HS-5 (cell line): Measurements from ENCODE around the gene TMEM269.
"Not testable (repeated sequence)": the region's sequence is repeated elsewhere in the genome, so short reads cannot be mapped to it uniquely, and the experiment has no call there.

Experiments
- DNase-seq: peaks from one replicate; pipeline ENCODE4 v3.0.0-alpha.2; 2012; ENCODE audit warnings: low read depth

TMEM269 gene

DNA sequence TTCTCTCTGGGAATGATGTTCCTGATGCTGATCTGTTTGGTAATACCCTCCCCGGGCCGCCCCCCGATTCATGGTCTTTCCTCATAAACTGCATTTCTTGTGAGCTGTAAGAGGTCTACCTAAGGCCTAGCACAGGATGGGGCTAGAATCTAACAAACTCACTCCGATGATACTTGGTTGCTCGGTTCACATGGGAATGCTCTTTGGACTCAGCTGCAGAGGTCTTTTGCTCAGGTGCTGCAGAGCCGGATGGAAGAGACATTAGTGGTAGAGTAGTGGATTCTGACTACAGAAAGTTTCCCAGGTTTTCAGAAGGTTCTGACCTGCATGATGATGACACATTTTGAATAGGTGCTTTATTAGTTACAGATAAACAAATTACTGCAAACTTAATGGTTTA is 8.3 kb upstream of the TMEM269 start:
- no peak for DNase-seq

DNA sequence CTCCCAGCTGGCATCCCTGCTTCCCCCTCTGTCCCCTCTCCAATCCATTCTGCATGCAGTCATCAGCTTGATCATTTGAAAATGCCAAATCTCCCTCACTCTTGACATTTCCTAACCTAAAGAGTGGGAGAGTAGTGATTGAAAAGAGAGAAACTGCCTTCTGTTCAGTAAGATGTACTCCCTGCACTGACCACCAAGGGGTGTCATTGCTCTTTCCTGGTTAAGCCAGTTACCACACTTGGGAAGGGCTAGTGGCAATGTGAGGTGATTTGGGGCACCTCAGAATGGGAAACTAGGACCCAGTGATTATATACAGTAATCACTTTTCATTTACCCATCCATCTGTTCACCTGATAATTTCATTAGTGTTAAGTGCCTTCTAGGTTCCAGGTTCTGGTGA is 6.9 kb upstream of the TMEM269 start:
- DNase-seq: no peak

DNA sequence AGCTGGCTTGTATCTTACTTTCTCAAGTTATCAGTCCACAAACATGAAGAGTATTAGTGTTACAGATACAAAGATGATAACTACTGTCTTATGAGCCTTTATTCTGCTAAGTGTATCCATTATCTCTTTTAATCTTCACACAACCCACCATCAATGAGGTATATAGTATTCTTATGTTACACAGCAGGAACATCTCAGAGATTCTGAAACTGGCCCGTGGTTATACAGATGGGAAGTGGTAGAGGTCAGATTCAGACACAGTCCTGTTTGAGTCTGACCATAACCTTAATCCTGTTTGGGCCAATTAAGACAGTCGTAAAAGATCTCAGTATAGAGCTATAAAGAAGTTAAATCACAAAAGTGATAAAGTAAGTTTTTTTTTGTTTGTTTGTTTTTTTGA is 5.1 kb upstream of the TMEM269 start:
- DNase-seq: no peak

DNA sequence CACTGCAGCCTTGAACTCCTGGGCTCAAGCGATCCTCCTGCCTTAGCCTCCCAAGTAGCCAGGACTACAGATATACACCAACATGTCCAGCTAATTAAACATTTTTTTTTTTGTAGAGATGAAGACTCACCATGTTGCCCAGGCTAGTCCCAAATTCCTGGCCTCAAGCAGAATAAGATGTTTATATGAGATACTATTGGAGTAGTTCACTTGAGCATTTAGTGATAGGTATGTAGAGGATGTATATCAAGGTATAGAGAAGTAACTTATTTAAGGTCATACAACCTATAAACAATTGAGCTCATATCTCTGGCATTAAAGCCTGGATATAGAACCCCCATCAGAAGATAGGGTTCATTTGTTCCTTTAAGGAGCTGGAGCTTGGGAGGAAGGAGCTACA is 4.6 kb upstream of the TMEM269 start:
- no peak for DNase-seq

DNA sequence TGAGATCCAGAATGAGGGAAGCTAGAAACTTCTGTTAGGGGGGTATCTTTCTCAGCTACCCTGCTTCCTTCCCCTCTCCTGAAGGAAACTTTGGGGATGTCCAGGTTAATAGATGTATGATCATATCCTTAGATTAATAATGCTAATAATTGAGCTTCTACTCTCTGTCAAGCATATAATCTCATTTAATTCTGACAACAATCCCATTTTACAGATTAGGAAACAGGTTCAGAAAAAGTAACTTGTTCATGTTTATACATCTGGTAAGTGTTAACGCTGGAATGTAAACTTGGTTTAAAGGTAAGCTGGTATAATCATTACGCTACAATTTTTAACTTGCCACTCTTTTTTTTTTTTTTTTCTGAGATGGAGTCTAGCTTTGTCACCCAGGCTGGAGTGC is 1.7 kb upstream of the TMEM269 start:
- DNase-seq: no peak

DNA sequence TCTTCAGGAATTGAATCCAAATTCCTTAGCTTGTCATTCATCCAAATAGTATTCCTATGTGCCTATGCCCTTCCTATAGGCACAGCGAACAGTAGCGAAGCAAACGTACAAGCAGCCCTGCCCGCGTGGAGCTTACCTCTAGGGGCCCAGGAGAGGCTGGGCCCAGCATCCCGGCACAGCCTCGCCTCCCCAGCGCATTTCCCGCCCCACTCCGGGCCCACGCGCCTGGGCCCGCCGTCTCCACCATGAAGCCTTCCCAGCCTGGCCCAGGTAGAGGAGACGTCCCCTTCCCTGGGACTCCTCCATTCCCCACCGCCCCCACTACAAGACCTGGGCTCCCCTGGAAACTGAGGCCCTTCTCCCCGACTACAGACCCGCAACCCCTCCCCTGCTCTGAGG is 245 bp upstream of the TMEM269 start:
- no peak for DNase-seq

DNA sequence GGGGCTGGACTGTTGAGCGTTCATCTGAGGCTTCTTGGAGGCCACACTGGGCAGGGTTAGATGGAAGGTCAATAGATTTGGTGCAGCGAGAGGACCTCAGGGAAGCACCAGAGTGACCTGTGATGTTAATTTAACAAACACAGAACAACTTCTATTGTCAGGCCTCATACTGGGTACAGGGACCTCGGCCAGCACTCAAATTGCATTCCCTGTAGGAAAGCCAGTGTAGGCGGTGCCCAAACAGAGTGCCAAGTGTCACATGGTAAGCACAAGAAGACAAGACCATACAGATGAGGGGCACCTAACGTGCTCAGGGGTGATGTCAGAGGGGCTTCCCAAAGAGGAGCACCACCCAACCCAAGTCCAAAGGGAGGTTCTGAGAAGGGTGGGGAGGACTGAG is 1.3 kb downstream of the TMEM269 start:
- no peak for DNase-seq

DNA sequence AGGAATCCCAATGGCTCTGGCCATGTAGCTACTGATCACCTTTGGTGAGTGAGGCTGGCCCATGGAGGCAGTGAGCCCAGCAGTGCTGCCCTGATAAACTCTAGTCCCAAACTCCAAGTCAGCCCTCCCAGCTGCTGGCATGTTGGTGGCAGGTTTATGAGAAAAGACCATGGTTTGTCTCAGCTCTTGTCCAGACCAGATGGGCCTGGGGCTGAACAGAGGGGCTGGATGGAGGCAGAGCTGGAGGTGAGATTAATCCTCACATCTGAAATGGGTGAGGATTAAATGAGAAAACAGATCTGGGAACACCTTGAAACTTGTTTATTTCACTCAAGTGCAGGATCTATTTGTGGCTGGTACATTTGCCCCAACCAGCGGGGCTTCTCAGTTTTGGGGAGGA is 3.2 kb downstream of the TMEM269 start:
- DNase-seq: no peak

DNA sequence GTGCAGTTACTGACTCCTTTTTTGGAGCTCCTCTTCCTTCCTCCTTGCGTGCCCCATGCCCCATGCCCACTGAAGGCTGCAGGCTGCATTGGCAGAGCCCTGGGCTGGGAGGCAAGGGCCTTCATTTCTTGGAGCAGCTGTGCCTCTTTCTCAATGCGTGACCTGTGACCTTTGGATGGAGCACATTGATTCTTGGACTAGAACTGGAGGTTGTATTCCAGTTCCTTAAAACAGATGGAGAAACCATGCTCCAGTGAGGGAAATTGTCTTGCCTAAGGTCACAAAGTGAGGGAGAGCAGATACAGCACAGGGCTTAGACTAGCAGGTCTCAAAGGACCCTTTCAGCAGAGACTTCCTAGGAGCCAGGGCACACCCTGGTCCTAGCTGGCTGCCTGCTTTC is 9.0 kb downstream of the TMEM269 start:
- no peak for DNase-seq

DNA sequence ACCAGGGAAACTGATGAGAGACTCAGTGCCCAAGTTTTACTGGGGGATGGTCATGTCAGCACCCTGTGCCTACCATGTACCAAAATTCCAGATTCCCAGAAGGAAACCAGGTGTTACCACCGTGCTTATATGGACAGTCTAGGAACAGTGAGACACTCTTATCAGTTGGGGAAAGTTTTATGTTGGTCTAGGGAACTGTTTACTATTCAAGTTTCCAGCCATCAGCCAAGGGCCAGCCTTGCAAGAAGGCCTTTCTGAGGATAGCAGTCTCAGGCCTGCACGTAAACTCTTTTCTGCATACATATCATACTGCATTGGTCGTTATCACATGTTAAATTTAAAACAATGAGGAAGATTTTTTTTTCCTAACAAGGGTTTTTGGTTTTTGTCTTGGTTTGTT is 12.6 kb downstream of the TMEM269 start:
- no peak for DNase-seq

DNA sequence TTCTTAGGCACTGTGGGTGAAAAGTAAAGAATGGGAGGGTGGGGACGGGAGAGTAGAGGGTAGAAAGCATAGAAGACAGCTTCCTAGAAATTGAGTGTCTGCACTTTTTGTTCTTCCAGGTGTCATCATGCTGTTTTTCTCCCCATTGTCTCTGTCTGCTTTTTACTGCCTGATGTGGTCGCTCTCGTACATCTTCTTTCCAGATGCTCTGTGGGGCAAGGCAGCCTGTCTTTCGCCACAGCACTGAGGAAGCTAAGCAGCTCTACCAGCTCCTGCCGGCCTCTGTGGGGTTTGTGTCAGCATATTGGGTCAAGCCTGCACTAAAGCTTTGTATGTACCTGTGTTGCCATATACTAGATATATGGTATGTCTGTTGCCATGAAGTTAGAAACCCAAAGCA is 13.2 kb downstream of the TMEM269 start:
- DNase-seq: no peak

DNA sequence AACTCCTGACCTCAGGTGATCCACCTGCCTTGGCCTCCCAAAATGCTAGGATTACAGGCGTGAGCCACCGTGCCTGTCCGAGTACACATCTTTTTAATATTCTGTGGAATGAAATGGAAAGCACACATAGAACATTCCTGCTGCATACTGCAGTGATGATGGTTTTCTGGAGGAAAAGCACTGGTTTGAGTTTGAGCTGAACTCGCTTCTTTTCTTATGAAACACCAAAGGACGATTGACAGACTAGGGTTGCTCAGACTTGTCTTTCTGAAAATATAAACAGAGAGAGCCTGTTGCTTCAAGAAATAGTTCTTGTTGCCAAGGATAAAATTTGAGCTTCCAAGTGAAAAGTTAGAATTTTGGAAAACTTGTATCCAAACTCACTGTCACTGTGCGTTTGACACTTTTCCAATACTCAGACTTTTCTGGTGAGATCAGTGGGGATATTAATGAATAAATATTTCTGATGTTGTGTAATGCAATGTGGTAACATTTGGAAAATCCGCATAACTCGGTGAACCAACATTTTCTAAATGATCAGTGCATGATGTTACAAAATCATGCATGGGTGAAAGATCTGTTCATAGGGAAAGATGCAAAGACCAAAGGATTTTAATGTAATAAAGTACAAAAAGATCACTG is 17.2 kb downstream of the TMEM269 start:
- DNase-seq: no peak

DNA sequence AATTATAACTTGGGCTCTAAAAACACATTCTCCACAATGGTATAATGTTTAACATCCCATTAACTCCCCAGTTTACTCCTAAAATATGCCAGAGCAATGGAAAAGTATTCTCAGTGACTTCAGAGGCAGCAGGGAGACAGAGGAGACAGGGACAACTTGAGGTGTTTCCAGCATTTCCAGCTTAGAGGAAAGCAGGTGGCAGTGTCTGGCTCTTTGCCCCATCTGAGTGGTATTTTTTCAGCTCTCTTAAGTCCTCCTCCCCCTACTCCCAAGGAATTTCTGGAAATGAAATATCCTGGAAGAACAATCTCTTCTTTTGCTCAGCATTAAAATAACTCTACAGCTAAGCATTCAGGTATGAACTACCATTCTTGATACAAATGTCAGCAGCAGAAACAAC is 21.4 kb downstream of the TMEM269 start:
- DNase-seq: no peak

DNA sequence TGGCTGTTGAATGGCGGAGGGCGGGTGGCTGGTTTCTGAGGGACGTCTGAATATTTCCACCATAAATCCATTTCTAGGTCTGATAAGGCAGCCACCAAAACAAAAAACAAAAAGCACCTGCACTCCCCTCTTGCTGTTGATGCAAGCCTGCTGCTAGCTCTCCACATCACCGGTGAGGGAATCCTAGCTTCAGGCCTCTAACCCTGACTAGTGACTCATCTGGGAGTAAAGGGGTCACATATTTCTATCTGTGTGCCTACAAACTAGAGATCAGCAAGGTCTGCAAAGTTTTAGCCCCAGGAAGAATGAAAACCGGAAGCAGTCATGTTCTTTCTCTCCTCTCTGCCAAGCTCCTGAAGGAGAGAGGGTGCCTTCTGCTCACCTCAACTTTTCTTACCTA is 21.8 kb downstream of the TMEM269 start:
- no peak for DNase-seq

DNA sequence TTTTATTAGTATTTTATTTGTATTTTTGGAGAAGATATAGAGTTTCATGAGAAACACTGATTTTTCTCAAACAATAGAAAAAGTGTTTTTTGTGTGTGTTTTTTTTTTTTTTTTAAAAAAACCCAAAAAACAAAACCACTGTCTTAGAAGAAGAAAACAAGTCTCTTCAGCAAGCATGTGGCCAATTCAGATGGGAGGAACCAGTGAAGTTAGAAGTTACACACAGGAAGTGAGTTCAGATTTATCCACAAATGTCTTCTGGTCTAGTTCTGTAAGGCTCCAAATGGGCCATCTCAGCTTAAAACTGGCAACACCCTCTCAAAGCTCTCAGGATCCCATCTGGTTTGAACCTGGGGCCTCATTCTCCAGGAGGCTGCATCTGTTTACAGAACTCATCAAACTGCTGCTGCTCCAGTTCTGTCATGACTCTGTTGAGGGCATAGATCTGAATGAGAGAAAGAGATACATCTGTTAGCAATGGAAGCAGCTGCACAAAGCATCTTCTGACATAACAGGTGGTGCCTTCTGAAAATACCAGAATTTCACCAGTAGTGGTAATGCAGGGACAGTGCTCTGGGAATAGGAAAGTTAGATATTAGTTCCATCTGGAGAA is 22.4 kb downstream of the TMEM269 start:
- no peak for DNase-seq

DNA sequence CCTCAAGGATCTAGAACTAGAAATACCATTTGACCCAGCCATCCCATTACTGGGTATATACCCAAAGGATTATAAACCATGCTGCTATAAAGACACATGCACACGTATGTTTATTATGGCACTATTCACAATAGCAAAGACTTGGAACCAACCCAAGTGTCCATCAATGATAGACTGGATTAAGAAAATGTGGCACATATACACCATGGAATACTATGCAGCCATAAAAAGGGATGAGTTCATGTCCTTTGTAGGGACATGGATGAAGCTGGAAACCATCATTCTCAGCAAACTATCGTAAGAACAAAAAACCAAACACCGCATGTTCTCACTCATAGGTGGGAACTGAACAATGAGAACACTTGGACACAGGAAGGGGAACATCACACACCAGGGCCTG is 30.0 kb downstream of the TMEM269 start:
- not testable (repeated sequence) for DNase-seq

DNA sequence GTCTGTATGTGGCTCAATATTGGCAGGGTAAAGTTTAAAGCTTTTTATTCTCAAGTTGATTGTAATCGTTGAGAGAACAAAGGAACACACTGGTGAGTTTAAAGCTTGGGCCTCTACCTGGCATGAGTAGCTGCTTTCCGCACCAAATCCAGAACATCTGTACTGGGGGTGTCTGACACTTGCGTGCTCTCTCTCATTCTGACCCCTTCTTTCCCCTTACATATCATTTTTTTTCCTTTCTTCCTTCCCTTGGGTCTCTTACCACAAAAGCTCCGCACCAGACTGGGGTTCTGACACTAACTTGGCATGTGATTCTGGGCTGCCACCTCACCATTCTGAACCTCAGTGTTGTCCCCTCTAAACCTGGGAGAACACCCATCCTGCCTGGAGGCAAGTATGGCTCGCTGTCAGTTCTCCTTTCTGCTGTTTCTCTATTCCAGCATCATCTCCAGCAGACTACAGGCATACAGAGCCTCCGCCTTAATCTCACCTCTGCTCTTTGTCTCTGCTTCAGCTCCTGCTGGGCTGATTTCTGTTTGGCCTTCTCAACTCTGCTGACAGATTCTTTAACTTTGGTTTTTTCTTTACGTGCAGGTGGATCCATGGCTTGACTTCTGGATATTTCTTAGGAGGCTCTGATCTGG is 31.3 kb downstream of the TMEM269 start:
- DNase-seq: no peak

DNA sequence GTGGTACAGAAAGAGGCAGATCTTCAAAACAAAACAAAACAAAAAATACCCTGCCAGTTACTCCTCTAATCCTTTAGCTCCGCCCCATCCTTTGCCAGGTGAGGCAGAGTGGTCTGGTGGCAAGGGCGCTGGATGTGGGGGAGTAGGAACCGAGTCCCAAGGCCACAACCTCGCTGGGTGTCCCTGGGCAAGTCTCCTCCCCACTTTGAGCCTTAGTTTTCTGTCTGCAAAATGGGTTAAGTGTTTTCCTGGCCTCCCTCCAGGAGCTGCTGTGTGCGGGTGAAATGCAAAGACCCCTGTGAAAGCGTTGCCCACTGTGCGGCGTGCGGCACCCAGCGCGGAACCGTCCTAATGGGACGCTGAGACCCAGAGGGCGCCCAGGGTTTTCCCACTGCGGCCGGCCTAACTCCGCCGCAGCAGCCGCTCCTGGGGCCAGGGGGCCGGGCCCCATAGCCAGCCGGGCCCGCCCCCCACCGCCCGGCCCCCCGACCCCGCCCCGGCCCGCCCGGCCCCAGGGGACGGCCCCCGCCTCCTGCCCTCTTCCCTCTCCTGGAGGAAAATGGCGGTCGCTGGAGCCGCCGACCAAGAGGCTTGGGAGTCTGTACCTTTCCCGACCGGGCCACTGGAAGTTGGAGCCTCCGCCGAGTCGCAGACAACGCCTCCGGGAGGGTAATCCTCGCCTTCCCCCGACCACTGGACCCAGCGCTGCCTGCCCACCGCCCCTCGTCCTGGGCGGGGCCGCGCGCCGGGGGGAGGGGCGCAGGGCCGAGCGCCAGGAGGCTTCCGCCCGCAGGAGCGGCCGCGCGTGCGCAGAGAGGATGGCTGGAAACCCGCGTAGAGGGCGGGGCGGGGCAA is 32.0 kb downstream of the TMEM269 start, which contains the start of the genes ERMAP and SVBP:
Gene ERMAP (plus strand): TSS at position 538 of the 855 bp plus-strand sequence. CDS start 13,327 bp downstream, outside the sequence.
Gene SVBP (minus strand): TSS at position 813 of the 855 bp plus-strand sequence. CDS start 853 bp downstream, outside the sequence.
- peak; percentile 67 for DNase-seq

DNA sequence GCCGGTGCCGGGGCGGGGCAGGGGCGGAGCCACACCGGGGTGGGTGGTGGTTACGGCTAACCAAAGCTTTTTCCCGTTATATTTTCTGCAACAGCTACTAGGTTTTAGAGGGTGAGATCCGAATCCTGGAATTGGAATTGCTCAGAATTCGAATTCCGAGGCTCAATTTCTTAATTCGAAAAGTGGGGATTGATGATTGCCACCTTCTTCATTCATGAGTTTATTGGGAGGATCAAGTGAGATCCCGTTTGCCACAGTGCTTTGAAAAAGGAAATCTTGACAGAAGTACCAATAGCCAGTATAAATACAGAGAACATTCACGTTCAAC is 32.6 kb downstream of the TMEM269 start:
- DNase-seq: no peak

DNA sequence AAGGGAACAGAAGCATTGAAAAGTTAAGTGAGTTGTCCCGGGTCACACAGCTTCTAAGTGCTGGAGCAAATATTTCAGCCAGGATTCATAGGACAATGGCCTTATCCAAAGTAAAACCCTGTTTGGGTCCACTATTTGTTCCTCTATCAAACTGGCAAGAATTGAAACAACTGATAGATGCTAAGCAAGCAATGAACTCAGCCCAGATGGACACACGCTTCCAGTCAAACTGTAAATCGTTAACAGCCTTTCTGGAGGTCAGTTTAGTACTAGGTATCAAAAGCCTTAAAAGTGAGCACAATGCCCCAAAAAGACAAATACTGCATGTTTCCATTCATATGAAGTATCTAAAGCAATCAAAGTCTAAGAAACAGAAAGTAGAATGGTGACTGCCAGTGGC is 33.2 kb downstream of the TMEM269 start:
- DNase-seq: no peak

DNA sequence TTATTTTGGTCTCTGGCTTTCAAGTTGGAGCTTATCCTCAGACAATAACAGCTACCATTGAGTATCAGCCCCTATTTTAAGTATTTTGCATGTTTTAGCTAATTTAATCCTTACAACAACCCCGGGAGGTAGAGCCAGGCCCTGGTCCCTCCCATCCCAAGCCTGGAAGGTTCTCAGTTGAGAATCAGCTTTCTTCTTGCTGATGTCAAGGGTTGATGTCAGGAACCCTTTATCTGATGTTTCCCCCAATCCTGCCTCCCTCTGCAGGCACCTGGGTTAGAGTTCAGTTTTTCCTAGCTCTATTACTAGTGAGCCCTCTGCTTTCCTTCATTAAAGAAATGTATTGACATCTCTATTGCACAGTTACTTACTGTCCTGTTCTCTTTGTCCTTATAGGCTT is 36.0 kb downstream of the TMEM269 start:
- DNase-seq: no peak

DNA sequence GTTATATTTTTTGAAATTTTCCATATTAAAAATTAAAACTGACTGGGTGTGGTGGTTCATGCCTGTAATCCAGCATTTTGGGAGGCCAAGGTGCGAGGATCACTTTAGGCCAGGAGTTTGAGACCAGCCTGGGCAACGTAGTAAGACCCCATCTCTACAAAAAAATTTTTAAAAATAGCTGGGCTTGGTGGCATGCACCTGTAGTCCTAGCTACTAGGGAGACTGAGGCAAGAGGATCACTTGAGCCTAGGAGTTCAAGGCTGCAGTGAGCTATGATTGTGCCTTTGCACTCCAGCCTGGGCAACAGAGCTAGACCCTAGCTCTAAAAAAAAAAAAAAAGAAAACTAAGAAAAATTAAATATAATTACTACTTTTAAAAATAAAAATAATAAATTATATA is 36.9 kb downstream of the TMEM269 start:
- no peak for DNase-seq
